Hematopoietic multipotent progenitor cell treated with erythropoietin and hydrocortisone succinate and interleukin-3 and kit ligand, for 8 days (in vitro differentiated cells): Measurements from ENCODE around the gene SLC16A9.
A peak's percentile ranks its signal among the peaks of the same experiment; 100 is the strongest.

Experiments
- DNase-seq: peaks from one replicate; pipeline ENCODE4 v3.0.0-alpha.2; 2015

Gene SLC16A9

DNA sequence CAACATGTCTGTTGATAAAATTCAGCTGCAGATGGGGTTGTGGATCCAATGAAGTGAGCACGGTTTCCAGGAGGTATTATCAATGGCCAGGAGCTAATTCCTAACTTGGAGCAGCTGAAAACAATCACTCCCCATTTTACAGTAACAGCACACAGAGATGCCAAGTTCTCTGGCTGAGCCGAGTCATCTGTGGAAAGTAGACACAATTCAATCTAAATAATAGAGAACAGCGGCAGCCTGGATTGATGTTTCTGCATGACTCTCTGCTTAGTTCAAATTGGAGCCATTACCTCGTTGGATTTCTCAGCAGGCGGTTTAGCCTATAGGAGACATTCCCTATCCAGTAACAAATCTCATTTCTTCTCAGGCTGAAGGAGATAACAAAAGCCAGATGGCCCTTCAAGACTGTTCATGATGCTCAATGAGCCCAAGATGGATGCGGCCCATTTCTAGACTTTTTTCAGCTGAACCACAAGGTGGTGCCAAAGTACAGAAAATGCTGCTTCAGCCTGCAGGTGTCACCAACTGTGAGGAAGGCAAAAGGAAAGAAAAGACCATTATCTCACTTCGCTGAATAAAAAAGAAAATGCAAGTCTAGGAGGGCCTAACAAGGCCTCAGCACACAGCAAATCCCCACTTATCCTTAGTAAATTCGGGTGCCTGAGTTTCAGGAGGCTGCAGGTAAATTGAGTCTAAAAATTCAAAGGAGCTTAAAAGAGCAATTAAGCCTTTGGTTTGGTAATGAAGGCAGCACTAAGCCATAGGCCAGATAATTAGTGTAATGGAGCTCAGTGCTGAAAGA is 83.7 kb downstream of the SLC16A9 start:
- DNase-seq, result peak; percentile 77

DNA sequence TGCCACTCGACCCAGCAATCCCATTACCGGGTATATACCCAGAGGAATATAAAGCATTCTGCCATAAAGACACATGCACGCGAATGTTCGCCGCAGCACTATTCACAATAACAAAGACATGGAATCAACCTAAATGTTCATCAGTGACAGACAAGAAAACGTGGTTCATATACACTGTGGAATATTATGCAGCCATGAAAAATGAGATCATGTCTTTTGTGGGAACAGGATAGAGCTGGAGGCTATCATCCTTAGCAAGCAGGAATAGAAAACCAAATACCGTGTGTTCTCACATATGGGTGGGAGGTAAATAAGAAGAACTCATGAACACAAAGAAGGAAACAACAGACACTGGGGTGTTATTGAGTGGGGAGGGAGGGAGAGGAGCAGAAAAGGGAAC is 84.7 kb downstream of the SLC16A9 start:
- no peak for DNase-seq

DNA sequence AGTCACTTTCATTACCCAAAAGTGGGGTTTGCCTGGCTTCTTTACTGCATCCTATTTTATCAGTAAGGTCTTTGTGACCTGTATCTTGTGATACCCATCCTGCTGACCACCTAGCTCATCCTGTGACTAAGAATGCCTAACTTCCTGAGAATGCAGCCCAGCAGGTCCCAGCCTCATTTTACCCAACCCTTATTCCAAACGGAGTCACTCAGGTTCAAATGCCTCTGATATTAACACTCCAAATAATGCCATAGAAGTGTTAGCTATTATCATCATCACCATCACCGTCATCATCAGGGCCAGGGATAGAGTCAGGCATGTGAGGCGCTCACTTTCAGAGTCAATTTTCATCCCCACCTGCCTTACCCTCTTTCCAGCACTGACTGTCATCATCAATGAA is 85.5 kb downstream of the SLC16A9 start:
- DNase-seq, result no peak

DNA sequence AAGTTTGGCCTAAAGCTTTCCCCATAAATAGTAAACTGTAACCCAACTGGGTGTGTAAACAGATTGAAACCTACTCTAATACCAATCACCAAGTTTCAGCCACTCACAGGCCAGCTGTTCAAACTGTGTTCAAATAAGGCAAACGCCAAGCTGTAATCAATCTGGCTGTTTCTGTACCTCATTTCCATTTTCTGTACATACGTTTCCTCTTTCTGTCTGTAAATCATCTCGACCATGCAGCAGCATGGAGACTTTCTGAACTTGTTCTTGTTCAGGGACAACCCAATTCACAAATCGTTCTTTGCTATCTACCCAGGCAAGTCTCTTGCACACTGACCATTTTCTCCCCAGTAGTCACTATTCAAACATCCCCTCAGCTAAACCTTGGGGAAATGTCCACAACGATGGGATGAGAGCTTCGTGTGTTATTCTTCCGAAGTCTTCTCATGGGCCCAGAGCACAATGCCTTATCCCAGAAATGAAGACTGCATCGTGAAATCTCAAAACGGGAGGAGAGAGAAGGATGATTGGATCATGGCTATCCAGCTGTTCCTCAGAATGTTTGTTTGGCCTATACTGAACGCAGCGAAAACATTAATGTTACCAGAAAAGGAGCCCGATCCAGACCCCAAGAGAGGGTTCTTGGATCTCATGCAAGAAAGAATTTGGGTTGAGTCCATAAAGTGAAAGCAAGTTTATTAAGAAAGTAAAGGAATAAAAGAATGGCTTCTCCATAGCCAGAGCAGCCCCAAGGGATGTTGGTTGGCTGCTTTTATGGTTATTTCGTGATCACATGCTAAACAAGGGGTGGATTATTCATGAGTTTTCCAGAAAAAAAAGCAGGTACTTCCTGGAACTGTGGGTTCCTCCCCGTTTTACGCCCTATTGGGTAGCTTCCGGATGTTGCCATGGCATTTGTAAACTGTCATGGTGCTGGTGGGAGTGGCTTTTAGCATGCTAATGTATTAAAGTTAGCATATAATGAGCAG is 86.2 kb downstream of the SLC16A9 start:
- DNase-seq, result no peak

DNA sequence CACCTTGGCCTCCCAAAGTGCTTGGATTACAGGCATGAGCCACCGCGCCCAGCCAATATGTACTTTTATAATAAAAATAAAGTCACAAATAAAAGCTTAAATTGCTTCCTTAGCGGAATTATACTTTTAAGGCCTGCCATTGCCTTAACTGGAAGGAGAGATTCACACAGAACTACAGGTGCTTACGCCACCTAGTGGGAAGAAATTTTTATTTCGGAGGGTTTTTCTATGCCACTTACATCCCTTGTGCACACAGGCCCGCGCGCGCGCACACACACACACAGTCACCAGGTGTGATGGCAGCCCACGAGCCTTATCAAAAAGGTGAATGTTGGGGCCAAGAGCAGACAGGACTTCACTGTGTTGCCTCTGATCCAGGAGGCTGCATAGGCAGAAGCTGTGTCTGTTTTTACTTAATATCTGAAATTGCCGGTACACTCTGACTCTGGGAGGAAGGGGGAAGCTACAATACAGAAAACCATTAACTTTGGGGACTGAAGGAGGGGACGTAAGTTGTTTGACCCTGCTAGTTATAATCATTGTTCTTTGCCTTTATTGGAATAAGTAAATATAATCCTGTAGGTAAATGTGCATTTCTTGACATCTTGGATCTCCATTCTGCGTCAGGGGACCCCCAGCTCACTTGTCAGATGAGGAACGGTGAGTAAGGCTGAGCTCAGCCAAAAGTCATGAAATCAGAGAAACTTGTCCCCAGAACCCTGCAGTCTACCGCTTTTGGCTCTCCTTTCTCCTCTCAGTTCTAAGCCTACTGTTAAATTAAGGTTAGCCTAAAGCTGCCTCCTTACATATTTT is 87.1 kb downstream of the SLC16A9 start:
- peak; percentile 66 for DNase-seq

DNA sequence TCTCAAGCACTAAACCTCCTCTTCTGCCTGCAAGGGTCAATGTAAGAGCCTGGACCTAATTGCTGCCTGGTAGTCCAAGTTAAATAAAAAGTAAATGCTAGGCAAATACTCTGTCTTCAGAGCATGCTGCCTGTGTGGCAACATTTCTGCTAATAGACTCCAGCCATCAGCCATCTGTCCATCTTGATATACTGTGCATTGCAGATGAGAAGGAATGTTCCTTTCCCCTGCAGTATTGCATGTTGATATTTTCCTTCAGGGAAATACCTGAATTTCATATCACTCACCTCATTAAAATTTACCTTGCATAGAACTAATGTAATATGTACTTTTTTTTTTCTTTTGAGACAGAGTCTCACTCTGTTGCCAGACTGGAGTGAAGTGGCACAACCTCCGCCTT is 87.9 kb downstream of the SLC16A9 start:
- no peak for DNase-seq

DNA sequence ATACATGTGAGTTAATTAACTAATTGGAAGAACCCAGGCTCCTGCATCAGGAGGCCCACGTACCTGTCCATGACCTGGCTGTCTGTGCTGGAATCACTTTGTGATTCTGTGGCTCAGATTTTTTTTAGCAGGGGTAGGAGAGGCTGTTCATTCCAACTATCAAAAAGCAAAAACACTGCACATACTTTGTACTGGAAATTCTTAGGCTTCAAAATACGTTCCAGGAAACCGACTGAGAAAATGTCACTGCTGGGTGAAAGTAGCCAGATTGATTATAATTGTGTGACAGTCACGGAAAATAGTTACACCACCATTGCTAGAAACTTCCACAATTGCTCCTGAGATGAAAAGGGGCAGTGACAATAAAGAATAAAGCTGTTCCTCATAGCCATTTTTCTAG is 91.0 kb downstream of the SLC16A9 start:
- DNase-seq, result no peak

DNA sequence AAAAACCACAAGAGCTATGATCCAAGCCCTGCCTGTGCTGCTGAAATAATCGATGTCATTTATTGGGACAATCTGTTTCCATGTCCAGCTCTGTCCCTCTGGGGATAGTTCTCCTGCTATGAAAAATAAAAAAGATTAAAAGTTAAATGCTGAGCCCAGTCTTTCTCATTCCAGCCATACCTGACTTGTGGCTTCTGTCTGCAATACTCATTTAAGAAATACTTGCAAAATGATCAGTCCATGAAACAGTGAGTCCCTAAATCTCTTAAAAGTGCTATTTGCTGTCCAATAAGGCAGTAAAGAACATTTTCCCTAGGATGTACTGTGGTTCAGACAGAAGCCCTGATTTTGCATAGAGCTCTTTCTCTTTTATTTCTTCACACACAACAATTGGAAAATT is 91.7 kb downstream of the SLC16A9 start:
- DNase-seq, result no peak

DNA sequence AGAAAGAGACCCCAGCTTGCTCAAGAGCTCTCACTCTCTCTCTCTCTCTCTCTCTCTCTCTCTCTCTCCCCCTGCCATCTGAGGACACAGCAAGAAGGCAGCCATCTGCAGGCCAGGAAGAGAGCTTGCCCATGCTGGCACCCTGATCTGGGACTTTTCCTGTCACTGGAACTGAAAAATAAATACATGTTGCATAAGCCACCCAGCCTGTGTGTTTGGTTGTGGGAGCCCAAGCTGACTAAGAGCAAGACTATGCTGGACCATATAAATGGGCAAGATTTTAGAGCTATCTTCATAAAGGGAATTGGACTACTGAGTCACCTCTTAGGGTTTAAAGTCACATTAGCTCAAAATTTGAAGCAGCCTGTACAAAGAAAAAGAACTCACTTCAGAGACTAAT is 98.6 kb downstream of the SLC16A9 start:
- DNase-seq, result no peak

DNA sequence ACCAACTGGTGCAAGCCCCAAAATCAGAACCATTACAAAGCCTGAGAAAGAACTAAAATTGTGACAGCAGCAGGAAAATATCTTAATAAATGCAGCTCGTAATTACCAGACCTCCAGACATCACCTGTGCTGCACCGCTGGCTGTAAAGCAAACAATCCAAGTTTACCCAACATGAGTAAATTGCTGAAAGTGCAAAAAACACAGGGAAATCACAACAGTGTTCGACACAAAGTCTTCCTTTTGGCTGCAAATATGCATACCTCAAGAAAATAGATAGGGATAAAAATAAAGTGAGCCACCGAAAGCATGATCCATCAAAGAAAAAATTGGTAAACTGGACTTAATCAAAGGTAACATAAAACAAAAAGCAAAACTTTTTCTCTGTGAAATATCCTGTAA is 101.7 kb downstream of the SLC16A9 start:
- DNase-seq, result no peak

DNA sequence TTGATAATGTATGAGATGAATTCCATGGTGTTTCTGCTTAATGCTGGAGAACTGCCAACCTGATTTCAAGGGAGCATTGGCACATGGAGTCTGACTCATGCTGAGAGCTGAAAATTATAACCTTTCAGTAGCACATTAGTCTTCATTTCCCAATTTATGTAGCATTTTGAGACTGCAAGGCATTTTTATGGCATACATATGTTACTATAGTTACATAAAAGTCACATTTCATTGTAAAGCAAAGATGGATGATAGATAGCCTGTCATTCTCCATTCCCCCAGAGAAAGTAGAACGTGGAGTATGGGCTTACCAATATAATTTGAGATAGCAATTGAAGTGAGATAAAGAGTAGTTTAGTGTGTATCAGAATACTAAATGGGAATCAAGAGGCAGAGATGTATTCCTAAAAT is 103.1 kb downstream of the SLC16A9 start:
- no peak for DNase-seq

DNA sequence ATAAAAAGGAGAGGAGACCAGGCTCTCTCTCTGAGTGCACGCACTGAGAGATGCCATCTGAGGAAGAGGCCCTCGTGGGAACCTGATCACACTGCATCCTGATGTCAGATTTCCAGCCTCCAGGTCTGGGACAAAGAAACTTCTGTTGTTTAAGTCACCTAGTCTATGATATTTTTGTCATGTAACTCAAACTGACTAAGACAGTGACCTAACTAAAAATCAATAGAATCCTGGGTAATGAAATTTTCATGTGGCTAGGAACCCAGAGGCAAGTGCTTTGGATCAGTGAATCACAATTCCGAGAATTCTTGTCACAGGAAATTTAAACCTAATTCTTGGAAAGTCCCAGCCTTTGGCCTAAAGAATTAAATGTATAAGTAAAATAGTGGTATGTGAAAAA is 107.7 kb downstream of the SLC16A9 start:
- DNase-seq, result no peak
